Sigmoid colon (tissue), 7 donors: Measurements from ENCODE around the gene CBX2. TPM values are rescaled to one million over a fixed set of nuclear protein-coding genes. Genes with fewer than 3 reads are reported as not detected.

ENCODE experiments used
- DNase-seq: peaks from one replicate; pipeline ENCODE4 v3.0.0-alpha.2; 2019
- H3K27ac ChIP-seq, 4 donors: fragments of 200-600 bp; sonication (generic); one replicate each; pipeline ENCODE4 v1.5.1; 2016 to 2019; ENCODE audit warnings: mild to moderate bottlenecking in 1 of 4
- H3K27me3 ChIP-seq, 3 donors: fragments of 200-600 bp; sonication (generic); one replicate each; pipeline ENCODE4 v1.5.1; 2019; ENCODE audit warnings: mild to moderate bottlenecking in 1 of 3
- H3K36me3 ChIP-seq, 4 donors: fragments of 200-600 bp; sonication (generic); one replicate each; pipeline ENCODE4 v1.5.1; 2016 to 2019
- H3K4me1 ChIP-seq, 4 donors: fragments of 200-600 bp; sonication (generic); one replicate each; pipeline ENCODE4 v1.5.1; 2017 to 2019
- H3K4me3 ChIP-seq, 4 donors: fragments of 200-600 bp; sonication (generic); one replicate each; pipeline ENCODE4 v1.5.1; 2017 to 2019; ENCODE audit warnings: mild to moderate bottlenecking in 2 of 4, moderate library complexity in 1 of 4
- H3K9me3 ChIP-seq, 4 donors: fragments of 200-600 bp in 3 of 4; sonication (generic) in 3 of 4; one replicate each; pipeline versions ENCODE4 v1.5.1 to v1.6.1; 2013 to 2019
- CTCF ChIP-seq, 4 experiments: fragments of 450-650 bp in 3 of 4; fragments of 200-600 bp in 1 of 4; IDR thresholded peaks; one replicate each; pipeline ENCODE4 v1.5.1; 2016 to 2019; ENCODE audit warnings: antibody characterized with exemption in 4 of 4, mild to moderate bottlenecking in 3 of 4, moderate library complexity in 2 of 4
- EP300 ChIP-seq, 4 donors: sonication (generic); formaldehyde crosslinking; IDR thresholded peaks; one replicate each; pipeline ENCODE4 v1.6.1; 2017; ENCODE audit warnings: antibody characterized with exemption in 4 of 4
- POLR2A ChIP-seq, 2 donors: fragments of 450-650 bp; IDR thresholded peaks; one replicate each; pipeline ENCODE4 v1.6.1; 2016; ENCODE audit warnings: antibody characterized with exemption in 2 of 2, mild to moderate bottlenecking in 2 of 2, moderate library complexity in 2 of 2
- POLR2AphosphoS5 ChIP-seq, 4 donors: sonication (generic); formaldehyde crosslinking; IDR thresholded peaks; one replicate each; pipeline ENCODE4 v1.6.1; 2017; ENCODE audit warnings: antibody characterized with exemption in 4 of 4
- WGBS, 2 donors: extraction: QIAGEN DNeasy Blood & Tissue Kit; methylation state at CpG; one replicate each; pipeline ENCODE4 v1.1.7; 2013; 5-methylcytosine and 5-hydroxymethylcytosine counted together
- intact Hi-C: fragments of 100-400 bp; cut with DNase I; formaldehyde crosslinking; loops from one replicate; pipeline ENCODE4 v1.15.1; 2023
- polyA plus RNA-seq, 3 donors: library from polyadenylated mRNA; stranded (reverse); fragments of 200-250 nt; gene quantifications; one replicate each; pipeline ENCODE4 v1.2.3, GENCODE V29; 2013
- total RNA-seq, 4 donors: library from RNA; depleted of rRNA; stranded (reverse); fragments of >200 nt; gene quantifications; one replicate each; pipeline ENCODE4 v1.1.0, GENCODE V29; 2016
- donor health status: healthy with polysubstance abuse.
- donor health status: Bipolar disorder and iron deficiency.
- donor health status: healthy.

CBX2 gene
- total and polyA plus RNA-seq, 7 donors: under 0.01 to 2.0 (median 0.34) TPM; not detected in 1

GRCh38 chr17:79735096-79735495, 42.9 kb upstream of the CBX2 start:
- Histone ChIP-seq H3K27me3 (peaks cover 0 to 30% (median 0%) of the 10 kb centered on the region in 3 donors), H3K9me3 (no peaks in the 10 kb centered on the region), H3K36me3 (no peaks in the 10 kb centered on the region), H3K4me1 (no peaks in the 10 kb centered on the region), H3K4me3 (no peak overlapping the region), H3K27ac (no peak overlapping the region)
- TF ChIP-seq POLR2AphosphoS5 (IDR thresholded peaks at IDR 0.05): no peak
- TF ChIP-seq CTCF (IDR thresholded peaks at IDR 0.05): no peak
- no peak for TF ChIP-seq EP300 (IDR thresholded peaks at IDR 0.05)
- no peak for TF ChIP-seq POLR2A (IDR thresholded peaks at IDR 0.05)
- intact Hi-C loops: no loop called here
- no peak for DNase-seq
- WGBS, 2 donors: 96 to 97% methylated on average over 32 of the region's 32 CpGs

- Histone ChIP-seq H3K4me3 (no peak overlapping the region), H3K27me3 (peaks cover 9 to 52% (median 19%) of the 10 kb centered on the region in 3 donors), H3K36me3 (no peaks in the 10 kb centered on the region), H3K4me1 (peaks cover 0 to 8% (median 8%) of the 10 kb centered on the region in 4 donors), H3K9me3 (no peaks in the 10 kb centered on the region), H3K27ac (no peak overlapping the region)
- intact Hi-C loops: no loop called here
- no peak for TF ChIP-seq POLR2AphosphoS5 (IDR thresholded peaks at IDR 0.05)
- no peak for TF ChIP-seq EP300 (IDR thresholded peaks at IDR 0.05)
- no peak for TF ChIP-seq CTCF (IDR thresholded peaks at IDR 0.05)
- no peak for TF ChIP-seq POLR2A (IDR thresholded peaks at IDR 0.05)
- DNase-seq: no peak
- 80 to 90% methylated on average over 30 of the region's 30 CpGs for WGBS, 2 donors
These were observed 40.7 kb upstream of the CBX2 start for GRCh38 chr17:79737046-79737921.

- Histone ChIP-seq H3K27ac (no peak overlapping the region), H3K4me1 (peaks cover 0 to 9% (median 8%) of the 10 kb centered on the region in 4 donors), H3K4me3 (no peak overlapping the region), H3K27me3 (peaks cover 9 to 59% (median 27%) of the 10 kb centered on the region in 3 donors), H3K36me3 (no peaks in the 10 kb centered on the region), H3K9me3 (no peaks in the 10 kb centered on the region)
- intact Hi-C loops: no loop called here
- no peak for DNase-seq
- WGBS, 2 donors: 89 to 92% methylated on average over 17 of the region's 17 CpGs
- TF ChIP-seq CTCF (IDR thresholded peaks at IDR 0.05) (no peak), POLR2AphosphoS5 (IDR thresholded peaks at IDR 0.05) (no peak), EP300 (IDR thresholded peaks at IDR 0.05) (no peak), POLR2A (IDR thresholded peaks at IDR 0.05) (no peak)
These were observed 39.9 kb upstream of the CBX2 start for GRCh38 chr17:79737922-79738578.

- intact Hi-C loops: no loop called here
- H3K4me1 ChIP-seq: peaks cover 0 to 9% (median 8%) of the 10 kb centered on the region in 4 donors
- WGBS, 2 donors: 93 to 94% methylated on average over 14 of the region's 14 CpGs
- H3K36me3 ChIP-seq: no peaks in the 10 kb centered on the region
- no peak for TF ChIP-seq EP300 (IDR thresholded peaks at IDR 0.05)
- no peak for TF ChIP-seq POLR2AphosphoS5 (IDR thresholded peaks at IDR 0.05)
- TF ChIP-seq POLR2A (IDR thresholded peaks at IDR 0.05): no peak
- no peak for TF ChIP-seq CTCF (IDR thresholded peaks at IDR 0.05)
- peaks cover 9 to 62% (median 29%) of the 10 kb centered on the region in 3 donors for H3K27me3 ChIP-seq
- H3K4me3 ChIP-seq: no peak overlapping the region
- no peaks in the 10 kb centered on the region for H3K9me3 ChIP-seq
- no peak overlapping the region for H3K27ac ChIP-seq
- no peak for DNase-seq
These were observed 39.3 kb upstream of the CBX2 start for GRCh38 chr17:79738643-79739042.
